Hypothalamus (tissue), 51 donors: ENCODE data around the gene JMJD8.

ENCODE experiments used
- DNase-seq, 51 donors: peaks; one replicate each; lab custom pipeline; 2025; lab: John Stamatoyannopoulos, UW

JMJD8 gene

DNA sequence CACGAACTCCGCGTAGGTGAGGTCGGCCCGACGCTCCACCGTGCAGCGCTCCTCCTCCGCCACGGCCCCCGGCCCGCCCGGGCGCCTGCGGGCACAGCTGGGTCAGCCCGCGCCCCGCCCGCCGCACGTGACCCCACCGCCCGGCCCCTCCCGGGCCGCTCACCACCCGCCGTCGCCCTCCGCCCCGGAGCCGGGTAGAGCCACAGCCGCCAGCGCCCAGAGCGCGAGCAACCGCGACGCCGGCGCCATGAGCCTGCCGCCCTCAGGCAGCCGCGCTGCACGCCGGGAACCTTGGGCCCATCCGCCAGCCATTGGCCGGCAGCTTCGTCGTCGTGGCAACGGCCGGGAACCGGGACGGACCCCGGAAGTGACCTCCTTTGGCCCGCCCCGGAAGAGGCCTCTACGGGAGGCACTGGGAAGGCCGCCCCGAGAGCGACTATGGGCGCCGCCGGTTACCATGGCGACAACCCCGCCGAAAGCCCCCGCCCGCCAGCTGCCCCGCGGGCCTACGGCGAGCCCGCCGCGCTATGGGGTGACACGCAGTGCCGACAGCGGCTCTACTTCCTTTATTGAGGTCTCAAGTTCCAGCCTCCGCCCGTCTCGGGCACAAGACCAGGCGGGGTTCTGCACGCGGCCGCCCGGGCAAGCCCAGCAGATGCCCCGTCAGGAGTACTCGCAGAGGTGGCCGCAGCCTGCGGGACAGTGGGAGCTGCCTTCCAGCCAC, at the start of gene JMJD8:
TSS of gene JMJD8 (minus strand) at position 264 of the 724 bp plus-strand sequence. CDS start at position 249, 15 bp downstream.
- peak; percentile 62 to 99 (median 94) for DNase-seq

DNA sequence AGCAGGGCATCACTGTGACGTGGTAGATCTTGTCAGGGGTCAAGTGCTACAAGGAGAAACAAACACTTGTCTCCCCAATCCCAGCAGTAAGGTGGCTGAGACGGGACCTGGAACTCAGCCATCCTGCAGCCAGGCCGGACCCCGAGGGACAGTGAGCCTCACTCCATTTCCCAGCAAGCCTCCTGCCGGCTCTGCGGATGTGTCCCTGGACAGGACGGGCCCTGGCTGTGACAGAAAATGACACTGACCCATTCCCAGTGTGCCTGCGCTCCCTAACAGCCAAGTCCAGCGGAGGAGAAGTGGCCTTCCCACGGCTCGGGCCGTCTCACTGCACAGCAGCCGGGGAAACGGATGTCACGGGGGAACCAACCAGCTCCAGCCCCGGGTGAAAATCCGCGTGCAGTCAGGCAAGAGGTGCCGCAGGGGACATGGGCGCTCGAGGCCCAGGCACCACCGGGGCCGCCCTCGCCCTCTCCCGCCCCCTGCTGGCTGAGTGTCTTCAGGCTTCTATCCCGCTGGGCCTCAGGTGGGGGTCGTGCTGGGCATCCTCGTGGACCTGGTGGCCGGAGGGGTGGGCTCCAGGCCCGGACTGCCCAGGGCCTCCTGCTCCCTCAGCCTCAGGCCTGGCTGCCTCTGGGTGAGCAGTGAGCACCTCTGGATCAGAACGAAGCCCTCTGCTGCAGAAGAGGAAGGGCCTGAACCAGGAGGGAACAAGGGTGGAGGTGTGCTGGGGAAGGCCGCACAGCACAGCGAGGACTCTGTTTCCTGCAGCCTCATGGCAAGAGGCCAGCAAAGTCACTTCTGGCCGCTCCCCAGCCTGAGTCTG, 49.5 kb upstream of the JMJD8 start:
- DNase-seq: peak in 1 of 51 donors; percentile 33

- DNase-seq: peak in 1 of 51 donors; percentile 25
Measured at GRCh38 chr16:732936-733335, 48.8 kb upstream of the JMJD8 start.

GRCh38 chr16:732332-732731, 48.2 kb upstream of the JMJD8 start:
- no peak for DNase-seq

DNA sequence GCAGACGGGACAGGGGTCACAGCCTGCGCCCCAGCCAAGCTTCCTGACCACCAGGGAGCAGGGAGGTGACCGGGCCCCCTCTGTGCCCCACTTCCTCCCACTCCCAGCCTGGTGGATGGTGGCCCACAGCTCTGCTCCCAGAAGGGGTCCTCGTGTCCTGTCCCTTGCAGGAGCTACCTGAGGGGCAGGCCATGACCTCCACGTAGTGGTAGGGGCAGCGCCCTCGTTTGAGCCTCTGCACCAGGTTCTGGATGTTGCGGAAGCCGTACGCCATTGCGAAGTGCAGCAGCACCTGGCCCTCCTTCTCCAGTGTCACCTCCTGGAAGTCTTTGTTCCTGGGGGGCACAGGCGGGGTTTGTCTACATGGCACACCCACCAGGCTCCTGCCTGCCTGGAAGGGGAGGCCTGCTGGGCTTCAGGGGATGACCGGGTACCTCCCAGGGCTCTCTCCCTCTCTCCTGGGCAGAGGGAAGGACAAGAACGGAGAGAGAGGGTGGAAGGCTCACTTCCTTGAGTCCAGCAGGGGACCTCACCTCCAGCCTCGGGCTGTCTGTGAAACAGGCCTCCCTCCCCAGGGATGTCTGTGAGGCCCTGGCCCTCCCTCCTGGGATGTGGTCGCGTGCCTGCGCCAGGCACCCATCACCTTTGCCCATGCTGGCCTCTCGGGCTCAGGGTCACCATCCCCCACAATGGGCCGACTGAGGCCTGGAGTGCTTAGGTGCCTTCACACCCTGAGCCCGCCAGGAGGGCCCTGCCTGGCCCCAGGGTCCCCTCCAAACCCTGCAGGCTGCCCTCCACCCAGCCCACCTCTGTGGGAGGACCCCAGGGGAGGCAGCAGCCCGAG, 46.8 kb upstream of the JMJD8 start:
- no peak for DNase-seq

- no peak for DNase-seq
Measured at GRCh38 chr16:729768-730665, 45.9 kb upstream of the JMJD8 start.

GRCh38 chr16:728890-729744, 45.0 kb upstream of the JMJD8 start:
- peak in 2 of 51 donors; percentile 42 to 43 for DNase-seq

- peak in 42 of 51 donors; percentile 13 to 86 (median 58) for DNase-seq
Measured at GRCh38 chr16:728131-728889, 44.2 kb upstream of the JMJD8 start.

GRCh38 chr16:727291-727977, 43.3 kb upstream of the JMJD8 start:
- no peak for DNase-seq

DNA sequence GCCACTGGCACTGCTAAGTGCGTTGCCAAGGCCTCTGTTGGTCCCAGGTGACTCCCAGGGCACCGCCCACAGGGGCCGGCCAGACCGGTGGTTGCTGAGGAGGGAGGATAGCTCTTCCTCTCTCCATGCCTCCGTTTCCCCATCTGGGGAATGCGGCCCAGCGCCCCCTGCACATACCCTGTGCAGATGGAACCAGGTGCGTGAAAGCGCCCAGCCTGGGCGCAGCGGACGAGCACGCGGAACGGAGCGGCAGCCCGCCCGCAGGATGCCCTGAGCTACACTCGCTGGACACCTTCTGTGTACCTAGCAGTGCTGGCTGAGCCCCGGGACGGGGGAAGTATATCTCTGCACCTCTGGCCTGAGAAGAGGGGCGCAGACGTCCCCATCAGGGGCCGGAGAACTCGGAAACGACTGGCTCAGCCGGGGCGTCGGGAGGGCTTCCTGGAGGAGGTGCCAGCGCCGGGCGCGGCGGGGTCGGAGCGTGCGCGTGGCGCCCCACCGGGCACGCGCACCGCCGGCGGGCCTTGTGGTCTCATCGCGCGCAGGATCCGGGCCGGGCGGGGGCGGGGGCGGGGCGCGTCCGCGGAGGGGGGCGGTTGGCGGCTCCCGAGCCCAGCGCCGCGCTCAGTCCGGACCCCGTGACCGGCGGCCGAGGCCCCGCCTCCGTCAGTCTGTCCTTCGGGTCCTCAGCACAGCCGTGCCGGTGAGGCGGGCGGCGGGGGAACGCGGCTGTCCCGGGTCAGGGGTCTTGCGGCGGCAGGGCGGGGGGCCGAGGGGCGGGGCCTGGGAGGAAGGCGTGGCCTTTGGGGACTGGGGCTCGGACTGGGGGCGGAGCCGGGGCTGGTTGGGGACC, 42.5 kb upstream of the JMJD8 start, which contains the start of the genes CCDC78 and HAGHL:
TSS of gene CCDC78 (minus strand) at position 6 of the 853 bp plus-strand sequence. CDS start 76 bp downstream, outside the sequence.
TSS of gene HAGHL (plus strand) at position 669 of the 853 bp plus-strand sequence. CDS start 404 bp downstream, outside the sequence.
- DNase-seq: peak in 46 of 51 donors; percentile 14 to 83 (median 53)

- DNase-seq: peak in 1 of 51 donors; percentile 6
Measured at GRCh38 chr16:726188-726437, 42.0 kb upstream of the JMJD8 start.

DNA sequence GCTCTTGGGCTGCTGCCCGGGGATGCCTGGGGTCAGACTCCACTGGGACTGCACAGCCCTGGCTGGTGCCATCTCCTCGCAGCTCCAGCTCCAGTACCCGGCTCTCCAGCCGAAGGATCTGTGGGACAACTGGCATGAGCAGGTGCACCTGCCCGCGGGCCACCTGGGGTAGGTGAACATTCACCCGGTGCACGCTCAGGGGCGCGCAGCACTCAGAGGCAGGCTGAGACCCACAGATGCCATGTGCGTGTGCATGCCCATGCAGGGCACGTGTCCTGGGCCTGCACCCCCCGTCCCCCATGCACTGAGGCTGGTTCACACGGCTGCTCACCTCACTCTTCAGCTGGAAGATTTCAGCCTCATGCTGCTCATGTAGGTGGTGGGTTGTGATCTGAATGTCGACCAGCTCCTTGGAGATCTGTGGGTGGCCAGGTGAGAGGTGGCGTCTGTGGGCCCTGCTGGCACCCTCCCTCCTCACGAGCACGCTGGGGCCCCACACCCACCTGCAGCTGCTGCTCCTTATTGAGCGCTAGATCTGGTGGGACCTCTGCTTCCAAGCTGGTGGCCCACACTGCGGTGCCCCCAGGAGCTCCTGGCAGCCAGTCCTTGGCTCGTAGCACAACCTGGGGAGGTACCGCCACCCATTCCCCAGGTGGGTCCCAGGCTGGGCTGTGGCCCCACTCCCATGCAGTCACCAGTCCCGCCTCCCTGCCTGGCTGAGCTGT, 41.5 kb upstream of the JMJD8 start:
- DNase-seq: no peak

DNA sequence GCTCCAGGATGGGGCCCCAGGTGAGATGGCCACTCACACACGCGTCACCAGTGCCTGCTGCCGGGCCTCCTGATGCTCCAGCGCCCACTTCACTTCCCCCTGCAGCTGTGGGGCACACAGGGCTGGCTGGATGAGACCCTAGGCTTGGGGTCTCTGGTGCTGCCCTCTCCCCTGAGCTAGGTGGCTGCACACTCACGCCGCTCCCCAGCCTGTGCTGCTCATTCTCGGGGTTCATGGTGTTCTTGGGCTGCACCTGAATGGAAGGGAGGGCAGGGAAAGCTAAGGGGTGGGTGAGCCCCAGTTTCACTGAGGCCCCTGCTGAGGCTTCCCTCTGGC, 40.9 kb upstream of the JMJD8 start:
- no peak for DNase-seq

GRCh38 chr16:724188-725040, 40.3 kb upstream of the JMJD8 start:
- DNase-seq: no peak

GRCh38 chr16:723695-724094, 39.6 kb upstream of the JMJD8 start:
- DNase-seq: no peak
